ENCODE results near the gene NKX3-2. TPM values are rescaled to one million over a fixed set of nuclear protein-coding genes. Genes with fewer than 3 reads are reported as not detected.

Gene NKX3-2
- total and polyA plus RNA-seq, 8 donors: 0.06 to 0.47 (median 0.12) TPM; not detected in 1

DNA sequence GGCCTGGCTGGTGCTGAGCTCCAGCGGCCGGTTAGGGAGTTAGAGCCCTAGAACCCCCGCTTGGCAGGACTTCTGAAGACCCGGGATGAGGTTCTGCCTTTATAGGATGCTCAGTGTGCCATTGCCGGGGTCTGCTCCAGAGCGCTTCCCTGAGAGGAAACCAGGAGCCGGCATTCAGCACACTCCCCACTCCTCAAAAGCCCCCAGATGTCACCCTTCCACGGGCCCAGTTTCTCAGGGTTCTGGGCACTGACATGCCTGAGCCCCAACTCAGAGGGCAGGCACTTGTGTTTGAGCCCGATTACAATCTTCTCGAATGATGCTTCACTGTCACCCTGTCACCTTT is 6.5 kb downstream of the NKX3-2 start:
- H3K36me3 ChIP-seq: no peaks in the 10 kb centered on the region
- peaks cover 0 to 68% (median 8%) of the 10 kb centered on the region in 4 donors for H3K27me3 ChIP-seq
- no peak for ATAC-seq
- 9 to 10% methylated on average over 10 of the region's 10 CpGs for WGBS, 2 donors
- H3K4me1 ChIP-seq: peaks cover 0 to 7% (median 6%) of the 10 kb centered on the region in 3 donors
- H3K4me3 ChIP-seq: no peak overlapping the region
- H3K9me3 ChIP-seq: no peaks in the 10 kb centered on the region
- TF ChIP-seq, protein P1, sequence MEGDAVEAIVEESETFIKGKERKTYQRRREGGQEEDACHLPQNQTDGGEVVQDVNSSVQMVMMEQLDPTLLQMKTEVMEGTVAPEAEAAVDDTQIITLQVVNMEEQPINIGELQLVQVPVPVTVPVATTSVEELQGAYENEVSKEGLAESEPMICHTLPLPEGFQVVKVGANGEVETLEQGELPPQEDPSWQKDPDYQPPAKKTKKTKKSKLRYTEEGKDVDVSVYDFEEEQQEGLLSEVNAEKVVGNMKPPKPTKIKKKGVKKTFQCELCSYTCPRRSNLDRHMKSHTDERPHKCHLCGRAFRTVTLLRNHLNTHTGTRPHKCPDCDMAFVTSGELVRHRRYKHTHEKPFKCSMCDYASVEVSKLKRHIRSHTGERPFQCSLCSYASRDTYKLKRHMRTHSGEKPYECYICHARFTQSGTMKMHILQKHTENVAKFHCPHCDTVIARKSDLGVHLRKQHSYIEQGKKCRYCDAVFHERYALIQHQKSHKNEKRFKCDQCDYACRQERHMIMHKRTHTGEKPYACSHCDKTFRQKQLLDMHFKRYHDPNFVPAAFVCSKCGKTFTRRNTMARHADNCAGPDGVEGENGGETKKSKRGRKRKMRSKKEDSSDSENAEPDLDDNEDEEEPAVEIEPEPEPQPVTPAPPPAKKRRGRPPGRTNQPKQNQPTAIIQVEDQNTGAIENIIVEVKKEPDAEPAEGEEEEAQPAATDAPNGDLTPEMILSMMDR (IDR thresholded peaks at IDR 0.05): no peak
- FAIRE-seq: no peak
- intact Hi-C loops (cut with DNase I): loop anchor here in 1 of 3 donors (10.0 kb wide), 1 partner anchor 693 kb away; no protein-coding TSS in a partner anchor
- H3K27ac ChIP-seq: no peak overlapping the region
- no peak for DNase-seq

DNA sequence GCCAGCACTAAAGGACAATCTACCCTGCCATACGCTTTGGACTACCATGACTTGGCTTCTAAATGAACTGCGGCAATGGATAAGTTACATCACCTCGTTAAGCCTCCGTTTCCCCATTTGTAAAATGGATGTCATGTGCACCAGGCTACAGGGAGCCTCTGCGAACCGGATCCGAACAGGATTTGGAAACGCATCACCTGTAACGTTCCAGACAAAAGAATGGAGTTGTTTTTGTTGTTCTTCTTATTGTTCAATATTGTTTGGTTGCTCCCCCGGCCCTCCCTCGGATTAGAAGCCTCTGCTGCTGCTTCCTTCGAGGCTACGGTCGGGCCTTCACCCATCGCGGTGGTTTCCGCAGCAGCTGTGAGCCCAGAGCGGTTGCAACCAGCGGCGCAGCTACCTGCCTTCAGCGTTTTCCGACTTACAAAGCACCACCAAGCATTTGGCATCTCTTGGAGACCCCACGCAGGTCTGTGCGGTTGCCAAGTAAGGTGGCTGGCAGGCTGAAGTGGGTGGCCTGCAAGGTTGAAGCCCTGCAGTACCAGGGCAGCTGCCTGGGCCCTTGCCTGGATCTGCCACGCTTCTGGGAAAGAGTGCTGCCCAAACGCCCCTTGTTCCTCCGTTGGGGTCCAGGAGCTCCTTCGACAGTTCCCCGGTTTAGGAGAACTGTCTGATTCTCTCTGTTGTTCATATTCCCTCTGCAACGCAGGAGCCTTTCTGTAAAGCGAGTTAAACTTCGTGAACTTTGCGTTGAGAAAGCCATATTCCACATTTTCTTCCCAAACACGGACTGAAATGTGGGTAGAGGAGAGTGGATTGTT is 7.1 kb downstream of the NKX3-2 start:
- FAIRE-seq (no peak), ATAC-seq (no peak), DNase-seq (no peak)
- TF ChIP-seq, protein P1 (IDR thresholded peaks at IDR 0.05): no peak
- H3K27me3 ChIP-seq: peaks cover 0 to 66% (median 6%) of the 10 kb centered on the region in 4 donors
- intact Hi-C loops (cut with DNase I): loop anchor here in 1 of 3 donors (10.0 kb wide), 1 partner anchor 692 kb away; no protein-coding TSS in a partner anchor
- no peak overlapping the region for H3K27ac ChIP-seq
- H3K36me3 ChIP-seq: no peaks in the 10 kb centered on the region
- WGBS, 2 donors: 12% methylated on average over 34 of the region's 34 CpGs
- peaks cover 0 to 6% (median 5%) of the 10 kb centered on the region in 3 donors for H3K4me1 ChIP-seq
- H3K4me3 ChIP-seq: no peak overlapping the region
- H3K9me3 ChIP-seq: no peaks in the 10 kb centered on the region

DNA sequence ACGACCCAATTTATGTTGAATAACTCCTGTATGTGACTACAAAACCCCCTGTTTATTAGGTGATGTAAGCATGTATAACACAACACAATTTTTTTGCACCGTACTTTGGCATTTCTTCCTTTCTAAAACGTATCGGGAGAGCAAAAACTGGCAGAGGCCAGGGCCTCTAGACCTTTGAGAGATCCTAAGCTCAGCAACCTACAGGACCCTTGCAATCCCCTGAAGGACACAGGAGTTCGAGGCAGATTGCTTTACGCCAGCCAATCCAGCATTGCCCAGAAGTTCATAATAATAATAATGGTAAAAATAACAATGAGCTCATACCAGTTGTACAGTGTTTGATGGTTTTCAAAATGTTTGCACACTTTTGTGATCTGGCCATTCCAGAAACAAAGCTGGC is 7.7 kb downstream of the NKX3-2 start:
- intact Hi-C loops (cut with DNase I): loop anchor here in 1 of 3 donors (10.0 kb wide), 1 partner anchor 692 kb away; no protein-coding TSS in a partner anchor
- Histone ChIP-seq H3K27ac (no peak overlapping the region), H3K4me3 (no peak overlapping the region), H3K9me3 (no peaks in the 10 kb centered on the region), H3K4me1 (peaks cover 0 to 4% (median 0%) of the 10 kb centered on the region in 3 donors), H3K36me3 (no peaks in the 10 kb centered on the region), H3K27me3 (peaks cover 0 to 72% (median 5%) of the 10 kb centered on the region in 4 donors)
- FAIRE-seq (no peak), ATAC-seq (no peak), DNase-seq (no peak)
- 14 to 22% methylated on average over 6 of the region's 6 CpGs for WGBS, 2 donors
- TF ChIP-seq, protein P1 (IDR thresholded peaks at IDR 0.05): no peak

DNA sequence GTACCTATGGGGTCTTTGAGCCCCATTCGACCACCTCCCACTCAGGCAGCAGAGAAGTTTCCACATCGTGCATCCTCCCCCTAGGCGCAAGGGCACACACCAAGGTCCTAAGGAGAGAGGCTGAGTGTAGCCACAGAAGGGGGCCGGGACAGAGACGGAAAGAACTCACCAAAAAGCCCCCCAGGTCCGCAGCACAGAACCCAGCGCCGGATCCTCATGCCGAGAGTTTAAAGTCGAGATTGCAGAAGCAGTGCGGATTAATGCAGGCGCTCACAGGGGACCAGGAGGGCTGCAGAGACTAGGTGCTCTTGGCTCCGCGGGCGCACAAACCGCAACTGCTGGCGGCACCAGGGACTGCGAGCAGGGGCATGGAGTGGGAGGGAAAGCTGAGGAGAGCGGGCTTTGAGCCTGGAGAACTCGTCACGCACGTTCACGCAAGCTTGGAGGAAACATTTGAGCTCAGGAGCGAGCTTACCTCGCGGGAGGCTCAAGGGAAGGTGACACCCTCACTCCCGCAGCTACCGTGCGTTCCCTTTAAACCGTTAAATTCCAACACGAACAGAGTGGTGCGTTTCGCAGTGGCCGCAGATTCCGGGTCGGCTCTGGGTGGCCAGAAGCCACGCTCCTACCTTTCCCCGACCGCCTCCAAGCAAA is 8.5 kb downstream of the NKX3-2 start:
- Histone ChIP-seq H3K27me3 (peaks cover 0 to 73% (median 7%) of the 10 kb centered on the region in 4 donors), H3K4me1 (peaks cover 0 to 4% (median 0%) of the 10 kb centered on the region in 3 donors), H3K27ac (no peak overlapping the region), H3K9me3 (no peaks in the 10 kb centered on the region), H3K36me3 (no peaks in the 10 kb centered on the region), H3K4me3 (no peak overlapping the region)
- no peak for FAIRE-seq
- DNase-seq: peak in 1 of 6 donors; percentile 36
- TF ChIP-seq, protein P1 (IDR thresholded peaks at IDR 0.05): no peak
- 3 to 5% methylated on average over 39 of the region's 39 CpGs for WGBS, 2 donors
- intact Hi-C loops (cut with DNase I): loop anchor here in 1 of 3 donors (10.0 kb wide), 1 partner anchor 691 kb away; no protein-coding TSS in a partner anchor
- no peak for ATAC-seq

All from pancreas (tissue), 10 donors.